IPS-18a (cell line): ENCODE measurements around the gene TGM2.

Experiments used
- H3K27ac ChIP-seq: one replicate; pipeline ENCODE4 v1.5.1; 2013; ENCODE audit warnings: low read length
- H3K27me3 ChIP-seq: one replicate; pipeline ENCODE4 v1.6.1; 2013; ENCODE audit warnings: mild to moderate bottlenecking, low read length; ENCODE audit not compliant: control insufficient read depth, insufficient read depth
- H3K36me3 ChIP-seq: one replicate; pipeline ENCODE4 v1.6.1; 2013; ENCODE audit warnings: low read depth, low read length; ENCODE audit not compliant: control insufficient read depth
- H3K4me1 ChIP-seq: one replicate; pipeline ENCODE4 v1.6.1; 2013; ENCODE audit warnings: low read depth, low read length; ENCODE audit not compliant: control insufficient read depth
- H3K4me3 ChIP-seq: one replicate; pipeline ENCODE4 v1.5.1; 2013; ENCODE audit warnings: low read length
- H3K9ac ChIP-seq: one replicate; pipeline ENCODE4 v1.6.1; 2013; ENCODE audit warnings: mild to moderate bottlenecking, low read length, moderate library complexity
- H3K9me3 ChIP-seq: one replicate; pipeline ENCODE4 v1.6.1; 2013; ENCODE audit warnings: low read depth, low read length; ENCODE audit not compliant: control insufficient read depth

The TGM2 gene

GRCh38 chr20:38120625-38120988 lies 44.5 kb downstream of the TGM2 start:
- H3K9ac ChIP-seq: no peak overlapping the region
- no peaks in the 10 kb centered on the region for H3K4me1 ChIP-seq
- H3K4me3 ChIP-seq: no peak overlapping the region
- H3K27me3 ChIP-seq: no peaks in the 10 kb centered on the region
- no peaks in the 10 kb centered on the region for H3K36me3 ChIP-seq
- H3K9me3 ChIP-seq: no peaks in the 10 kb centered on the region
- H3K27ac ChIP-seq: no peak overlapping the region

GRCh38 chr20:38119446-38119845 lies 45.6 kb downstream of the TGM2 start:
- Histone ChIP-seq H3K9ac (no peak overlapping the region), H3K4me1 (no peaks in the 10 kb centered on the region), H3K27me3 (no peaks in the 10 kb centered on the region), H3K27ac (no peak overlapping the region), H3K4me3 (no peak overlapping the region), H3K36me3 (no peaks in the 10 kb centered on the region), H3K9me3 (no peaks in the 10 kb centered on the region)

GRCh38 chr20:38117635-38118034 lies 47.4 kb downstream of the TGM2 start:
- Histone ChIP-seq H3K4me1 (no peaks in the 10 kb centered on the region), H3K27ac (no peak overlapping the region), H3K9ac (no peak overlapping the region), H3K9me3 (no peaks in the 10 kb centered on the region), H3K4me3 (no peak overlapping the region), H3K36me3 (no peaks in the 10 kb centered on the region), H3K27me3 (no peaks in the 10 kb centered on the region)

GRCh38 chr20:38117205-38117604 lies 47.9 kb downstream of the TGM2 start:
- Histone ChIP-seq H3K27me3 (no peaks in the 10 kb centered on the region), H3K4me3 (no peak overlapping the region), H3K4me1 (no peaks in the 10 kb centered on the region), H3K9ac (no peak overlapping the region), H3K27ac (no peak overlapping the region), H3K36me3 (no peaks in the 10 kb centered on the region), H3K9me3 (no peaks in the 10 kb centered on the region)

- H3K4me3 ChIP-seq: no peak overlapping the region
- H3K27me3 ChIP-seq: no peaks in the 10 kb centered on the region
- H3K36me3 ChIP-seq: no peaks in the 10 kb centered on the region
- H3K9me3 ChIP-seq: no peaks in the 10 kb centered on the region
- H3K27ac ChIP-seq: no peak overlapping the region
- no peaks in the 10 kb centered on the region for H3K4me1 ChIP-seq
- no peak overlapping the region for H3K9ac ChIP-seq
These were observed 48.5 kb downstream of the TGM2 start for GRCh38 chr20:38116409-38117165.

- Histone ChIP-seq H3K27me3 (no peaks in the 10 kb centered on the region), H3K9me3 (no peaks in the 10 kb centered on the region), H3K36me3 (no peaks in the 10 kb centered on the region), H3K4me1 (no peaks in the 10 kb centered on the region), H3K9ac (no peak overlapping the region), H3K4me3 (no peak overlapping the region), H3K27ac (no peak overlapping the region)
These were observed 49.2 kb downstream of the TGM2 start for GRCh38 chr20:38115896-38116295.

GRCh38 chr20:38115205-38115604 lies 49.9 kb downstream of the TGM2 start:
- no peak overlapping the region for H3K9ac ChIP-seq
- no peaks in the 10 kb centered on the region for H3K9me3 ChIP-seq
- no peaks in the 10 kb centered on the region for H3K4me1 ChIP-seq
- no peaks in the 10 kb centered on the region for H3K27me3 ChIP-seq
- H3K4me3 ChIP-seq: no peak overlapping the region
- no peaks in the 10 kb centered on the region for H3K36me3 ChIP-seq
- H3K27ac ChIP-seq: no peak overlapping the region

- Histone ChIP-seq H3K9ac (no peak overlapping the region), H3K9me3 (no peaks in the 10 kb centered on the region), H3K27ac (no peak overlapping the region), H3K4me3 (no peak overlapping the region), H3K27me3 (no peaks in the 10 kb centered on the region), H3K4me1 (no peaks in the 10 kb centered on the region), H3K36me3 (no peaks in the 10 kb centered on the region)
These were observed 50.7 kb downstream of the TGM2 start for GRCh38 chr20:38114353-38114791.

GRCh38 chr20:38113401-38114325 lies 51.4 kb downstream of the TGM2 start:
- Histone ChIP-seq H3K9me3 (no peaks in the 10 kb centered on the region), H3K27me3 (no peaks in the 10 kb centered on the region), H3K9ac (no peak overlapping the region), H3K4me3 (no peak overlapping the region), H3K27ac (no peak overlapping the region), H3K4me1 (no peaks in the 10 kb centered on the region), H3K36me3 (no peaks in the 10 kb centered on the region)

GRCh38 chr20:38112930-38113294 lies 52.2 kb downstream of the TGM2 start:
- H3K9me3 ChIP-seq: no peaks in the 10 kb centered on the region
- H3K27me3 ChIP-seq: no peaks in the 10 kb centered on the region
- no peaks in the 10 kb centered on the region for H3K36me3 ChIP-seq
- no peak overlapping the region for H3K4me3 ChIP-seq
- no peak overlapping the region for H3K27ac ChIP-seq
- no peaks in the 10 kb centered on the region for H3K4me1 ChIP-seq
- no peak overlapping the region for H3K9ac ChIP-seq

- Histone ChIP-seq H3K36me3 (no peaks in the 10 kb centered on the region), H3K4me1 (no peaks in the 10 kb centered on the region), H3K9me3 (no peaks in the 10 kb centered on the region), H3K27ac (no peak overlapping the region), H3K27me3 (no peaks in the 10 kb centered on the region), H3K9ac (no peak overlapping the region), H3K4me3 (no peak overlapping the region)
These were observed 52.7 kb downstream of the TGM2 start for GRCh38 chr20:38112261-38112929.
